Right renal cortex interstitium (tissue), 3 donors: ENCODE results near the gene AKIP1. TPM values are rescaled to one million over a fixed set of nuclear protein-coding genes. Genes with fewer than 3 reads are reported as not detected.
"Not testable (repeated sequence)": the region's sequence is repeated elsewhere in the genome, so short reads cannot be mapped to it uniquely, and the experiment has no call there.

ENCODE experiments used
- DNase-seq, 3 donors: peaks; one replicate each; pipeline ENCODE4 v3.0.0-alpha.2; 2013; ENCODE audit warnings: low read depth in 3 of 3, low spot score in 2 of 3
- polyA plus RNA-seq, 3 donors: library from polyadenylated mRNA; unstranded; fragments of 120-200 nt; gene quantifications; one replicate each; pipeline ENCODE4 v1.2.1, GENCODE V29; 2013; ENCODE audit not compliant: insufficient read length in 3 of 3

Gene AKIP1
- polyA plus RNA-seq, 3 donors = 16.0 to 17.1 (median 16.8) TPM

DNA sequence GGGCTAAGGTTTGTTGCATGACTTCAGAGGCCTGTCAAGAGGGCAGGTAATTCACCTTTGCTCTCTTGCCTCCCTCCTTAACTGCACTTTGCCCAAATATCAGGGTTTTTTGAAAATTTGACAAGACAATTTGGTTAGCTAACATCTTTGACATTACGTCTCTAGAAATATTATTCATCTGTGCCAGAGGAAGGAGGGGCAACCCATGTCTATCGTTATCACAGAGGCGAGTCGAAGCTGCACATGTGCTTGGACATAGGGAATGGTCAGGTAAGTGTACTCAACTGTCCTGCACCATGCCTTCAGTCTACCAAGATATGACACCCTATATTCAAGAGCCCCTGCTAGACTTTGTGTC, 3.7 kb downstream of the AKIP1 start:
- no peak for DNase-seq

DNA sequence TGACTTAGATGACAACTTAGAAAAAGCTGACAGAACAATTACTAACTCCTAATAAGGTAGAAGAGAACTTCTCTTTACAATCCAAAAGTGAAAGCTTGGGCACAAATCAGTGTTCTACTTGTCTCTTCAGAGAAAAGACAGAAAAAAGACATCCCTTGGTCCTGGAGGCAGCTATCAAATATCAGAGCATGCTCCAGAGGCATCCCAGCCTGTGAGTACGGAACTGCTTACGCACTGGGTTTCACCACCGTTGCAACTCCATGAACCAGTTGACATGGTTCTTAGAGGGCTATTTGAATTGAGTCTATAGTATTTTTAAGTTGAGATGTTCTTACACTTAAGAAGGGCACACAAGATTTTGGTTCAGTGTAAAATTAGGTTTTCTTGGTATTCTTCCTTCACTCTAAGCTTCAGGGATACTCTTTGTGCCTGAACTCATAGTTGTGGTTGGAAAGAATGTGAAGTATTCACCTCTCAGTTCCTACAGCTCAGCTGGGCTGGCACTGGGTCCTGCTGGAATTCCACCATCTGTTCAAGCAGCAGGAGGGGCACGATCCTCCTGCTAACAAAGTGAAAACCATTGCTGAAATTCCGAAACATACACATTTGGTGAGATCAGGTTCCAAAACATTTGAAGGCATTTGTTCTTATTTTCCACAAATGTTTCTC, 6.3 kb downstream of the AKIP1 start:
- DNase-seq = no peak

DNA sequence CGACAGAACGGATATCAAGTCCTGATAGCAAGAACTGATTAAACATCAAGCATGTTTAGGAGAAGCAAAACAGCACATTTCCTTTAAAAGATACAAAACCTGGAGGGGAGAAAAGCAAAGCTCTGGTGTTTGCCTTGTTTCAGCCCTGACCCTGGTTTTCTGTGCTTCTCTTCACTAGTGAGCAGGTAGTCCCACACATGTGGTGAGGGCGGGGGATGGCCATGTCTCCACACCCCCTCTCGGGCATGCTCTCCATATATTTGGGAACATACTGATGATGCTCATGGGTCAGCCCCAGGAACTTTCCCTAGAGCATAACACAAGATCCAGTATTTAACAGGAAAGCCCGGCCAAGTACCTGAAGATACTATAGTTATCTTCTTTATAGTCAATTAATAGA, 11.7 kb downstream of the AKIP1 start:
- no peak for DNase-seq

DNA sequence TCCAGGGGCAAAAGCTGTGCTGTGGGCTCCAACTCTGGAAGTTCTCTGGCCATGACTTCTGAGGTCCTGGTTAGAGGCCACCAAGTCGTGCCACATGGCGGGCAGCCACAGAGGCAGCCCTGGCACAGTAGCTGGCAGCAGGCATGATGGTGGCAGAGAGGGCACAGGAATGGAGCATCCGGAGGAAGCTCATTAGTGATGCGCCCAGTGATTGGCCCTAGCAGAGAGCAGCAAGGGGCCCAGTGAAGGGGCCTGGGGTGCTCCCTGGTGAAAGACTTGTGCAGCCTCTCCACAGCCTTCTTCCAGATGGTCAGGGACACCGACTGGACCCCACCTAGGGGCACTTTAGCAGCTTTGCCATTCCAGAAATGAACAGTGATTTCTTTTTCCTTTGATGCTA, 14.7 kb downstream of the AKIP1 start:
- no peak for DNase-seq

DNA sequence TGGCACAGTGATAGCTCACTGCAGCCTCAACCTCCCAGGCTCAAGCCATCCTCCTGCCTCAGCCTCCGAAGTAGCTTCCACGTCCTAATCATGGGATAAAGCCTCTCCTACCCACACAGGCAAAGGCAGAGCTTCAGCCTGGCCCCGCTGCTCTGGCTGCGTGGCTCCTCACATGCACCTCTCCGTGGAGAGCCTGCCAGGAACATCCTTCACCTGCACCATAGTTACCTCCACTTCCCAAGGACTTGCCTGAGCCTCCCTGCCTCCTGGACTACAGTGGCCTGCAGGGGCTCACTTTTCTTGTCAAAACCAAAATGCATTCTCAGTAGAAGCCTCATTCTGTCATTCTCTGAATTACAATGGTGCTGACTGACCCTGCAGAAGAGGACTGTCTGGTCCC, 15.2 kb downstream of the AKIP1 start:
- DNase-seq = no peak

DNA sequence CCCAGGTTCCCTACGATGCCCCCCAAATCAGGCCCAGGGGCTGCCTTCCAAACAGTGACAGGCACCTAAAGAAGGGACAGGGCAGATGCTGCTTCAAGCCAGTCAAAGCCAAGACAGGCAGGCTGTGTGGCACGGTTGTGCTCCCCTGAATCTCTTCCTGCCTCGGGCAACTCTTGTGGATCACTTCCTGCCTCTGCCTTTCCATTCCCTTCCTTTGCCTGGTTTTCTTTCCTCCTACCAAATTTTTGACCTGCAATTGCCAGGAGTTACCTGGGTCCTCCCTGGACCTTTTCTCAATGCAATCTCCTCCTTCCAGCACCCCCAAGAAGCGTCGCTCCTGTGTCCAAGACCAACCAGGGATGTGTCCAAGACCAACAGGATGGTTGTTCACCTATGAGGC, 16.2 kb downstream of the AKIP1 start:
- no peak for DNase-seq

DNA sequence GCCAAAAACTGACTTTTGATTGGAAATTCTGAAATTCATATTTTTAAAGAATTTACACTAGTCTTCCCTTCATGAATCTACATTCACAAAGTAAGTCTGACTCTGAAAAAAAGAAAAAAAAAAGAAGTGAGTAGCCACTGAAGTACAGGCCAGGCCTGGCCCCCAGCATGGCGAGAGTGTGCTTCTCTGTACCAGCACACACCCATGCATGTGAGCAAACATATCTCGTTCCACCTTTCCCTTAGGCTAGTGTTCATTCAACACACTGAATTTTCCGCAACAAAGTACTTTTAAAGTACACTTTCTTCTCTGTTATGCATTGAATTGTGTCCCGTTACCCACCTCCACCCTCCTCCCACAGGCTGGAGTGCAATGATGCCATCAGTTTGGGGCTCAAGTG, 17.2 kb downstream of the AKIP1 start:
- DNase-seq = no peak

DNA sequence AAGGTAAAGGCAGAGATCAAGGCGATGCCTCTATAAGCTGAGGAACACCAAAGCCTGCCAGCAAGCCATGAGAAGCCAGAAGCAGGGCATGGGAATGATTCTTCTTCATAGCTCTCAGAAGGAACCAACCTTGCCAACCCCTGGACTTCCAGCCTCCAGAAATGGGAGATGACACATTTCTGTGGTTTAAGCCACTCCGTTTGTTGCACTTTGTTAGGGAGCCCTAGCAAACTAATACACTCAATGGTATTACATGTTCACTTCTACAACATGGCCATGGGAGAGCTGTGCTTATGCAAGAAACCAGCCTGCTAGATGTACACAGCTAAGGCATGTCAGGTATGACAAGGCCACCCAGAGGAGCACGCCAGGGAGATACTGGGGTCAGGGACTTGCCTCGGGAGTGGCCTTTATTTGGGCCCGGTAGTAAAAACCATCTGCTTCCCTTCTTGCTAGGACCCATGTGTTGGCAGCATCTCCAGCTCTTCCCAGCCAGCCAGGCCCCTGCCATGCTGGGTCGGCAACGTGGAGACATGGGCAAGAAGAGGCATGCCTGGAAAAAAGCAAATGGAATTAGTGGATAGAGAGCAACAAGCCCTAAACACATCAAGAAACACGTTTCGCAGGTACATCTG, 18.1 kb downstream of the AKIP1 start:
- DNase-seq = no peak

DNA sequence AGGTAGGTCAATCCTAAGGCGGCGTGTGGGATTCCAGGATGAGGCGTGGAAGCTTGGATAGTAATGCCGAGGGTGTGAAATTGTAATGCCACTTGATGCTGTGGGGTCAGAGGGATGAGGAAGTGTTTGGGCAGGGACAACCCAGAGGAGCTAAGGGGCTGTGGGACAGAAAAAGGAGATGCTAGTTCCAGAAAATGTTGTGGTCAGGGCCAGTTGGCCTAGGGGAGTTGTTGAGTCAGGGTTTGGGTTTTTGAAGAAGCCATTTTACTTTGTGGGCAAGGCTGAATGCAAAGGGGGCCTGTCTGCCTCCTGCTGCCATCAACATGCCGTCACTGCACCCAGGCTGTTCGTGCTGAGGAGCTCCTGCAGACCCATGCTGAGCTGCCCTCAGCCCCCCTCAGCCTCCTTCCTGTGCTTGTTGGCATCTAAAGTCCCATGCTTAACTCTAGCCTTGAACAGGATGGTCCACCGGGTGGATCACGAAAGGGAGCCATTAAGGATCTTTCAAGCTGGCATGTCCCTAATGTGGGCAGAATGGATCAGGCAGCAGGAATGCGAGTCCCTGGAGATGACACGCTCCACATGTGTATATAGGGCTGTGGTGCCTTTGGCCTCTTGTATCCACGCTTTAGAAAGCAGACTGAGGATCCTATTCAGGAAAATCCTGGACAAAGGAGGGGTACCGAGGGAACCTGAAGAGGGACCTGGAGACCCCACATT, 19.6 kb downstream of the AKIP1 start:
- DNase-seq = no peak

DNA sequence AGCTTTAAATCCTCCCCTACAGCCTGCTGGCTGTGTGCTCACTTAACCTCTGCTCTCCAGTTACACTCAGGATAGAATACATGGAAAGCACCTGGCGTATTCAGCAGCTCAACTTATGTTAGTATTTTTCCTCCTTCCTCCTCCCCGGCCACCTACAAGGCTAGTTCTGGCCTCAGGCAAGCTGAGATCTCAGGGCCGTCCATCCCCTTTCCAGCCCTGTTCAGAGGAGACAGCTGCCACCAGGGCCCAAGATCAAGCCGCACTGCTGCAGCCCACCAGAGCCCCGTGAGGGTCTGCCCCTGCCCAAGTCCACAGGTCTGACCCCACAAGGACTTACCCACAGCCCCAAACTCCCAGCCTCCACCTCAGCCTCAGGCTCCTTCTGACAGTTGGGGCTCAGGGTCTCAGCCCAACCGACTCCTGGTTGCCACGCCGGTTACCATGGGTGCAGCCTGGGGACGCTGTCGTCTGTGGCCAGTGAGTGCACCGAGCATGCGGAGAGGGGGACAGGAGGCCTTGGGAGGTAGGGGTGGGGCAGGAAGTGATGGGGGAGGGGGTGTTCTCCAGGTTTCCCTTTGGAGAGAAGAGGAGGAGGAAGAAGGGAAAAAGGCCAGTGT, 21.7 kb downstream of the AKIP1 start, which contains the start of gene C11orf16:
Gene C11orf16 (minus strand): TSS at position 384 of the 617 bp plus-strand sequence. CDS start 639 bp downstream, outside the sequence.
- no peak for DNase-seq

DNA sequence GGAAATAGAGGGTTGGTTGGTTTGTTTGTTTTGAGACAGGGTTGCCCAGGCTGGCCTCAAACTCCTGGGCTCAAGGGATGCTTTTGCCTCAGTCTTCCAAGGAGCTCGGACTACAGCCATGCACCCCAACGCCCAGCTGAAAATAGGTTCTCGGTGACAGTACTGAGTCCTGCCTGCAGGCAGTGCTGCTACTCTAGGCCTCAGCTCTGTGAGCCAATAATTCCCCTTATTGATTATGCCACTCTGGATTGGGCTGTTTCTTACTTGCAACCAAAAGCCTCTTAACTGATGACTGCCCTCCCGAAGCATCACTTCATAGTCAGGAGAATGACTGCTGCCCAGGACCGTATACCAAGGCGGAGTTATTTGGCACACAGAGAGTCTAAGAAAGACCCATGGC, 22.9 kb downstream of the AKIP1 start:
- no peak for DNase-seq

DNA sequence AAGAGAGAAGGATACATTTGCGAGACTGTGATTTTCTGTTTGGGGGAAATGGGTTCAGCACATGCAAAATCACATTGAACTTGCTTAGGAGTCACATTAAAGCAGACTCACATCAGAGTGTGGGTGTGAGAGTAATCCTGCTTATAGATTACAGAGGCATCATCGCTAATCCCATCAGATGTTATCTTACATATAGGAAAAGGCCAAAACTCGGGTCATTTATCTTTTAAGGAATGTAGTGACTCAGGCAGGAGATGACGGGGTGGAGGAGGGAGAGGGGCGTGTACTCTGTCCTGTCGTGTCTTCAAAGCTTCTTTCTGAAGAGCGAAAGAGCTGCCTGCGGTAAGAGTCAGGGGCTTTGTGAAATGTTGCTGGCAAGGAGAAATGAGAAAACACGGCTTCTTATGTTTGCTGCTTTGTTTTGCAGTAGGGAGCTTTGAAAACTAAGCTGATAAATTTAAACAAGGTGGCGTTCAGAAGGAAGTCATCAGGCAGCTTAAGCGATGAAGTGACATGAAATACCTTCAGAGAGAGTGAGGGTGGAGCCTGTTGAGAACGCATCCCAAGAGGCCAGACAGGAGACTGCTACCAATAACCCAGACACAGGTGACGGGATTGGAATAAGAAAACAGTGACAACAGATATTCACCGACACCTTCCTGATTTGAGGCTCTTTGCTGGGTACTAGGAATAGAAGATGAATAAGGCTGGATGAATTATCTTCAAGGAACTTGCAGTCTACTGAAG, 23.9 kb downstream of the AKIP1 start:
- no peak for DNase-seq

DNA sequence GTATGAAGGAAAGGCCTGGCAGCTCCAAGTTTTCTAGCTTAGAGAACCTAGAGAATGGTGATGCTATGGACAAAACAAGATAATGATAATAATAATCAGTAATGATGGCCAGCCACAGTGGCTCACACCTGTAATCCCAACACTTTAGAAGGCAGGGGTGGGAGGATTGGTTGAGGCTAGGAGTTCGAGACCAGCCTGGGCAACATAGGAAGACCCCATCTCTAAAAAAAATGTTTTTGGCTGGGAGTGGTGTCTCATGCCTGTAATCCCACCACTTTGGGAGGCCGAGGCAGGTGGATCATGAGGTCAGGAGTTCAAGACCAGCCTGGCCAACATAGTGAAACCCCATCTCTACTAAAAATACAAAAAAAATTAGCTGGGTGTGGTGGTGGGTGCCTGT, 24.8 kb downstream of the AKIP1 start:
- not testable (repeated sequence) for DNase-seq

DNA sequence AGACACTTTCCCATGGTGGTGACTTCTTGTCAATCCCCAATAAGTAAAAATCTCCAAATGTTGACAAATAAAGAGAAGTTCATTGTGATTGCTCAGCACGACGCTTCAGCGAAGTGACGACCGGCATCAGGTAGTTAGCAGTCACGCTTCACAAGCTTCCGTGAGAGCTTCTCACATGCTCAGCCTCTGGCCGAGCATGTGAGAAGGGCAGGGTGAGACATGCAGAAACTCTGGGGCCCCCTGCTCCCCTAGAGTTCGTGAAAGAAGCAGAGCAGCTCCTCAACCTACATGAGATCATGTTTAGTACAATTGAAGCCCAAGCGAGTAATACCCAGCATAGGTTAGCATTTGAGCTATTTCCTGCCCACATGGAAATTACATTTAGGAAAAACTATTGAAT, 26.2 kb downstream of the AKIP1 start:
- DNase-seq = no peak

DNA sequence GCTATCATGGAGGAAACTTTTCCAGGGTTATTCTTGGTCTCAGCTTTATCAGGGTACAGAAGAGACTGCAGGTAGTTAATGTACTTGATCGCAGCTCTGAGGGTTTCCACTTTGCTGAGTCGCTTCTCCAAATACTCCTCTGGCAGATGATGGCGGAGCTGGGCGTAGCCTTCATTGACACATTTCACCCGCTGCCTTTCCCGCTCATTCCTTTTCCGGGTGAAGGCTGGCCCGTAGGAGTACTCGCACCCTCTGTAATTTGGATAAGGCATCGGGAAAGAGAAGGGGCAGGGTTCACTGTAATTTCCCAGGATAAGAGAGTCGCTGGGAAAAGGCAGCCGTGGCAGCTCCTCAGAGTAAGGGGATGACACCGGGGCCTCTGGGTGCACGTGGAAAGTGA, 26.7 kb downstream of the AKIP1 start:
- no peak for DNase-seq

DNA sequence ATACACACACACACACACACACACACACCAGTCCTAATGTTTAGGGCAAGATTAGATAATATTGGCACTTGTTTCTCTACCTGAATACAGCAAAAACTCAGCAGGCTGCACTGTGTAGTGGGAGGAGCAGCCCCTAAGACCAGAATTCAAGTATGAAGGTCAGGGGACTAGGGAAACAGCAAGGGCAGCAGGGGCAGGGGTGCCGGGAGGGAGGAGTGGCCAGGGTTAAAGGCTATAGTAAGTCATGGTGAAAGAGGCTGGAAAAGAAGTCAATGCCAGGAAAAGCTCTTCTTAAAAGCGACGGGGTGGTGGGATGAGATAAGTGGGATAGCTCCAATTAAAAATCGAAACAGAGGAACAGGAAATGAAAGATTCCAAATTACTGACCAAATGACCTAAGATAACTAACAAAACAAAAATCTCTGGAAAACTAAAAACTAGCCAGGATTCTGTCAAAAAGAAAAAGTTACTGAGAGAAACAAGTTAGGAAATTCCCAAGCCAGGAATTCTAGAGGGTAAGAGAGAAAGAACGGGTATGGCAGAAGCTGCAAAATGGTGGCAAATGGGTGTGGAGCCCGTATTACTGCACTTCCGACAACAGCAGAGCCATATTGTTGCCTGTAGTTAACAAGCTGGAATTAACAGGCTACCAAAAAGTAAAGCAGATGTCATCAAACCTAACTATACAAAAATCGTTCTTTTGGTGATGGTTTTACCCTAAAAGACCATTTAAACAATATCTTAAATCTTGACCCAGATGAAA, 30.5 kb downstream of the AKIP1 start:
- DNase-seq = no peak

DNA sequence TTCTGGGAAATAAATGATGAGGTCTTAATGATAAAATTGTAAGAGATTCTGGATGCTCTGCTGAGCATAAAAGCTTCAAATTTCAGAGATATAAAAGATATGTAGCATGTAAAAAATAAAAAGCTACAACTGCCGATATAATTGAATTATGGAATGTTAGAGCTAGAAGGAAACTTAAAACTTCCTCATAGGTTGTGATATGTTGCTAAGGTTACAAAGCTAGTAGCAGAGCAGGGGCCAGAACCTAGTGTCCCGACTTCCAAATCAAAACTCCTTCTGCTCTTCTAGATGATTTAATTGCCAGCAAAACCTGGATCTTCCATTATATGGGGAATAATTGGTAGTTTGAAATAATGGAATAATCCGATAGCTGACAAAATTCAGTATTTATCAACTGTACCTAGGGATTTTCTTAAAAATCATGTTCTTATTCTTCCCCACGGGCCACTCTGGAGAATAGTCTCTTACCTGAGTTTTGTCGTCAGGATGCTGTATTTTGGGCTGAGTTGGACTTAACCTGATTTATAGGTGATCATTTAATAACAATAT, 31.6 kb downstream of the AKIP1 start, which contains the start of gene ASCL3:
Gene ASCL3 (minus strand): TSS at position 499 of the 549 bp plus-strand sequence. CDS start 4,855 bp downstream, outside the sequence.
- no peak for DNase-seq

DNA sequence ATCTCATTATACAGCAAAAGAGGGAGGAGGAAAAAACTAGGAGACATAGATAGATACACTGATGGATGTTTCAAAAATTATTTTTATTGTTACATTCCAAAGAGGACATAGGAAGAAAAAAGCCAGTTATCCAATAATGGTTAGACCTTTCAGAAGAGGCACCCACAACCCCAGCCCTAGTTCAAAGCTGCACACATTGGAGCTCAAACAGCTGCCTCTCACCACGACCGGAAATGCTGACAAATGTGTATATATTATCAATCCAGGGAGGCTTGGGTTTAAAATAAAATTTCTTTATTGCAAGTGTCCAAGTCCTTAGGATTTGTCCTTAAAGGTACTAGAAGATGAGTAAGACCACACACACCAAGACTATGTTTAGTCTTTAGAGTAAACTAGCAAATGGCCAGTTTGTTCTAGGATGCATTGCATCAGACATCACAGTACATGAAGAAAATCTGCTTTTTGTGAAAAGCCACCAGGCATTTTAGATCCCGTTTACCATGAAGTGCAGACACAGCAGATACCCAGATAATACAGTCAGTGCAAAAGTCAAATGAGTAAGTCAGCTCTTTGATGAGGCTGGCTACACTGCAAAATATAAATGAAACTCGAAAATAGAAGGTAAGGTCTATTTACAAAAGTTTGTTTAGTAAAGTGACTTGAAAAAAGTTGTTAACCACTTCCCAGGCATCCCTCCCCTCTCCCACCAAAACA, 36.4 kb downstream of the AKIP1 start:
- DNase-seq = no peak

DNA sequence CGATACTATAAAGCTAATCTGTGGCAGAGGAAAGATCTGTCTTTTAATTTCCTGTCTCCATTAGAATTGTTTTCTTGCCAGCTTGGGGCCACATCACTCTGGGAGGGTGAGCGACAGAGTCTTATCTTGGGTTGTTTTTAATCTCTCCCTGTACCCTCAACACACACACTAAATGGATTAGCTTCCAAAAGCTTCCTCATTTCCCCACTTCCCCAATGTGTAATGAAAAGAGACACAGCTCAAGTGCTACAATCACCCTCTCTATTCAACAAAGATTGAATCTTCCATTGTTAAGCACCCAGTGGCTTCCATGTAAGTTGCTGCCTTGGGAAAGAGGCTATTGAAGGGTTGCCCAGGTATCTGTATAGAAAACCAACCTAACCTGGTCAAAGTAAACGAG, 37.9 kb downstream of the AKIP1 start:
- DNase-seq = no peak
